Endothelial cell of umbilical vein (primary cell): ENCODE data around the gene CEP19.

Experiments
- EZH2 ChIP-seq: IDR thresholded peaks from 2 replicates; pipeline ENCODE4 v1.6.1; 2012; ENCODE audit warnings: borderline replicate concordance, low read depth, mild to moderate bottlenecking, moderate library complexity, low read length, inconsistent platforms; ENCODE audit not compliant: severe bottlenecking
- FOS ChIP-seq: IDR thresholded peaks from 2 replicates; pipeline ENCODE4 v1.6.1; 2011; ENCODE audit warnings: mild to moderate bottlenecking, low read length, moderate library complexity, borderline replicate concordance; ENCODE audit not compliant: insufficient read depth
- MYC ChIP-seq: IDR thresholded peaks from one replicate; pipeline ENCODE4 v1.6.1; 2011; ENCODE audit warnings: mild to moderate bottlenecking, low read depth, low read length
- POLR2A ChIP-seq: IDR thresholded peaks from 2 replicates; pipeline ENCODE4 v1.6.1; 2012; ENCODE audit warnings: low read depth, mild to moderate bottlenecking, control low read depth, low read length
- POLR2AphosphoS5 ChIP-seq: IDR thresholded peaks from 2 replicates; pipeline ENCODE4 v1.6.1; 2012; ENCODE audit warnings: low read depth, mild to moderate bottlenecking, control low read depth, low read length, moderate library complexity; ENCODE audit not compliant: insufficient read depth
- TF ChIP-seq, protein P1 (sequence below), 2 donors: IDR thresholded peaks; 1 replicate in 1 of 2; 2 replicates in 1 of 2; pipeline ENCODE4 v1.5.1; 2011; ENCODE audit warnings: low read length in 2 of 2, mild to moderate bottlenecking in 2 of 2, moderate library complexity in 2 of 2, control low read depth in 1 of 2, inconsistent platforms in 1 of 2, low read depth in 1 of 2; ENCODE audit not compliant: insufficient read depth in 1 of 2; ENCODE audit errors: extremely low read depth in 1 of 2
- TF ChIP-seq, protein P2 (sequence below): IDR thresholded peaks from 2 replicates; pipeline ENCODE4 v1.6.1; 2011; ENCODE audit not compliant: insufficient read depth, insufficient read length

GRCh38 chr3:196666001-196666867 lies 45.8 kb downstream of the CEP19 start:
- TF ChIP-seq, protein P1, sequence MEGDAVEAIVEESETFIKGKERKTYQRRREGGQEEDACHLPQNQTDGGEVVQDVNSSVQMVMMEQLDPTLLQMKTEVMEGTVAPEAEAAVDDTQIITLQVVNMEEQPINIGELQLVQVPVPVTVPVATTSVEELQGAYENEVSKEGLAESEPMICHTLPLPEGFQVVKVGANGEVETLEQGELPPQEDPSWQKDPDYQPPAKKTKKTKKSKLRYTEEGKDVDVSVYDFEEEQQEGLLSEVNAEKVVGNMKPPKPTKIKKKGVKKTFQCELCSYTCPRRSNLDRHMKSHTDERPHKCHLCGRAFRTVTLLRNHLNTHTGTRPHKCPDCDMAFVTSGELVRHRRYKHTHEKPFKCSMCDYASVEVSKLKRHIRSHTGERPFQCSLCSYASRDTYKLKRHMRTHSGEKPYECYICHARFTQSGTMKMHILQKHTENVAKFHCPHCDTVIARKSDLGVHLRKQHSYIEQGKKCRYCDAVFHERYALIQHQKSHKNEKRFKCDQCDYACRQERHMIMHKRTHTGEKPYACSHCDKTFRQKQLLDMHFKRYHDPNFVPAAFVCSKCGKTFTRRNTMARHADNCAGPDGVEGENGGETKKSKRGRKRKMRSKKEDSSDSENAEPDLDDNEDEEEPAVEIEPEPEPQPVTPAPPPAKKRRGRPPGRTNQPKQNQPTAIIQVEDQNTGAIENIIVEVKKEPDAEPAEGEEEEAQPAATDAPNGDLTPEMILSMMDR (IDR thresholded peaks at IDR 0.05; ENCODE audit: extremely low read depth in 1 of 2, insufficient read depth in 1 of 2, low read depth in 1 of 2, low read length in 2 of 2), result no peak
- no peak for TF ChIP-seq POLR2A
- TF ChIP-seq POLR2AphosphoS5, result no peak
- TF ChIP-seq FOS, result no peak
- TF ChIP-seq MYC, result no peak
- no peak for TF ChIP-seq EZH2
- TF ChIP-seq, protein P2, sequence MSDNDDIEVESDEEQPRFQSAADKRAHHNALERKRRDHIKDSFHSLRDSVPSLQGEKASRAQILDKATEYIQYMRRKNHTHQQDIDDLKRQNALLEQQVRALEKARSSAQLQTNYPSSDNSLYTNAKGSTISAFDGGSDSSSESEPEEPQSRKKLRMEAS, result no peak
